GM12873 (cell line): ENCODE data around the gene MTFR2.

Source experiments
- CTCF ChIP-seq: IDR thresholded peaks from 2 replicates; pipeline ENCODE4 v1.5.1; 2012; ENCODE audit warnings: low read depth, mild to moderate bottlenecking, moderate library complexity, low read length, control low read depth; ENCODE audit not compliant: insufficient read depth; ENCODE audit errors: missing control alignments

MTFR2 gene

GRCh38 chr6:136216503-136217401, 33.4 kb downstream of the MTFR2 start:
- no peak for TF ChIP-seq CTCF

- TF ChIP-seq CTCF: no peak
Observed at GRCh38 chr6:136213853-136214252, 36.3 kb downstream of the MTFR2 start.

GRCh38 chr6:136213012-136213539, 37.0 kb downstream of the MTFR2 start:
- TF ChIP-seq CTCF: no peak

GRCh38 chr6:136212608-136213007, 37.5 kb downstream of the MTFR2 start:
- no peak for TF ChIP-seq CTCF

- TF ChIP-seq CTCF: no peak
Observed at GRCh38 chr6:136210398-136211165, 39.5 kb downstream of the MTFR2 start.

GRCh38 chr6:136209496-136209895, 40.6 kb downstream of the MTFR2 start:
- TF ChIP-seq CTCF: no peak

- TF ChIP-seq CTCF: no peak
Observed at GRCh38 chr6:136208783-136209182, 41.3 kb downstream of the MTFR2 start.
